Myocyte (in vitro differentiated cells): Measurements from ENCODE around the gene TGFBR2. TPM values are rescaled to one million over a fixed set of nuclear protein-coding genes. Genes with fewer than 3 reads are reported as not detected.
A peak's percentile ranks its signal among the peaks of the same experiment; 100 is the strongest.

Source experiments
- DNase-seq: peaks from one replicate; pipeline ENCODE4 v3.0.0-alpha.2; 2012; ENCODE audit warnings: low read depth
- total RNA-seq: library from RNA; depleted of rRNA; stranded (reverse); fragments of >200 nt; gene quantifications from 2 replicates; pipeline ENCODE4 v1.2.3, GENCODE V29; 2014

TGFBR2 gene
- total RNA-seq, 1 donor from 2014 or later, result 106 TPM

GRCh38 chr3:30671527-30672286 lies 65.3 kb downstream of the TGFBR2 start:
- no peak for DNase-seq

- no peak for DNase-seq
Observed at GRCh38 chr3:30672287-30672735, 65.9 kb downstream of the TGFBR2 start.

GRCh38 chr3:30672959-30673358 lies 66.6 kb downstream of the TGFBR2 start:
- no peak for DNase-seq

GRCh38 chr3:30673425-30674341 lies 67.3 kb downstream of the TGFBR2 start:
- DNase-seq, result no peak

- no peak for DNase-seq
Observed at GRCh38 chr3:30675006-30675405, 68.6 kb downstream of the TGFBR2 start.

GRCh38 chr3:30675774-30676173 lies 69.4 kb downstream of the TGFBR2 start:
- DNase-seq, result no peak

- no peak for DNase-seq
Observed at GRCh38 chr3:30676424-30677346, 70.3 kb downstream of the TGFBR2 start.

- DNase-seq, result no peak
Observed at GRCh38 chr3:30677347-30677685, 70.9 kb downstream of the TGFBR2 start.

- DNase-seq, result no peak
Observed at GRCh38 chr3:30679045-30679444, 72.6 kb downstream of the TGFBR2 start.

GRCh38 chr3:30680789-30681648 lies 74.6 kb downstream of the TGFBR2 start:
- DNase-seq, result peak; percentile 66

- DNase-seq, result peak; percentile 63
Observed at GRCh38 chr3:30681649-30682211, 75.3 kb downstream of the TGFBR2 start.

GRCh38 chr3:30682434-30683155 lies 76.2 kb downstream of the TGFBR2 start:
- peak; percentile 66 for DNase-seq

GRCh38 chr3:30683769-30684168 lies 77.4 kb downstream of the TGFBR2 start:
- DNase-seq, result no peak

- DNase-seq, result no peak
Observed at GRCh38 chr3:30684356-30684755, 78.0 kb downstream of the TGFBR2 start.

- DNase-seq, result no peak
Observed at GRCh38 chr3:30685267-30685667, 78.9 kb downstream of the TGFBR2 start.

GRCh38 chr3:30686176-30686575 lies 79.8 kb downstream of the TGFBR2 start:
- no peak for DNase-seq

GRCh38 chr3:30686799-30687198 lies 80.4 kb downstream of the TGFBR2 start:
- DNase-seq, result no peak

- DNase-seq, result no peak
Observed at GRCh38 chr3:30687930-30688570, 81.6 kb downstream of the TGFBR2 start.
